Activated T-cell treated with anti-CD3 and anti-CD28 coated beads for 24 hours (primary cell): Measurements from ENCODE around the gene PRC1.

ENCODE experiments used
- DNase-seq: peaks from one replicate; pipeline ENCODE4 v3.0.0-alpha.2; 2020; ENCODE audit warnings: low read depth

Gene PRC1

DNA sequence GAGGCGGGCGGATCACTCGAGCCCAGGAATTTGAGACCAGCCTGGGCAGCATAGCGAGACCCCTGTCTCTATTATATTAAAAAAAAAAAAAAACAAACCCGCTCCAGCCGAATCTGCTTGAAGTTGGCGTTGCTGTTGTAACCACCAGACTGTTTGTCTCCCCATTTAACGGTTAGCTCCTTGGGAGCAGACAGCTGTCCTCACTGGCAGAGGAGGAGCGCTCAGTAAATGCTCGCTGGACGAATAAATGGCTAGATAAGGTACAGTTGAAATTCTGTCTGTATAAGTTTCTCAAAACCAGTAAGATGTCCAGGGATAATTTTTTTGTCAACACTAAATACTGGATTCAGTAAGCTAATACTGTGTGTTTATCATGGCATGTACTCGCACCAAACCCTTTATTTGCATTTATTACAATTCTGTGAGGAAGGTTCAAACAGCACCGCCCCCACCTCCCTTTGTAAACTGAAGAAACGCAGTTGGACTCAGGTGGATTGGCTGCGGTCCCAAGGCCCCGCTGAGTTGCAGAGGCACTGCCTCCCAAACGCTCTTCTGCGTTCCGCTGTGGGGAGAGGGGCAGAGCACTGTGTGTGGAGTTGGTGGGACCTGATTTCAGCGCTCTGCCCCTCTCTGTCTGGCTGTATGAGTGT, 38.6 kb downstream of the PRC1 start:
- DNase-seq: no peak

DNA sequence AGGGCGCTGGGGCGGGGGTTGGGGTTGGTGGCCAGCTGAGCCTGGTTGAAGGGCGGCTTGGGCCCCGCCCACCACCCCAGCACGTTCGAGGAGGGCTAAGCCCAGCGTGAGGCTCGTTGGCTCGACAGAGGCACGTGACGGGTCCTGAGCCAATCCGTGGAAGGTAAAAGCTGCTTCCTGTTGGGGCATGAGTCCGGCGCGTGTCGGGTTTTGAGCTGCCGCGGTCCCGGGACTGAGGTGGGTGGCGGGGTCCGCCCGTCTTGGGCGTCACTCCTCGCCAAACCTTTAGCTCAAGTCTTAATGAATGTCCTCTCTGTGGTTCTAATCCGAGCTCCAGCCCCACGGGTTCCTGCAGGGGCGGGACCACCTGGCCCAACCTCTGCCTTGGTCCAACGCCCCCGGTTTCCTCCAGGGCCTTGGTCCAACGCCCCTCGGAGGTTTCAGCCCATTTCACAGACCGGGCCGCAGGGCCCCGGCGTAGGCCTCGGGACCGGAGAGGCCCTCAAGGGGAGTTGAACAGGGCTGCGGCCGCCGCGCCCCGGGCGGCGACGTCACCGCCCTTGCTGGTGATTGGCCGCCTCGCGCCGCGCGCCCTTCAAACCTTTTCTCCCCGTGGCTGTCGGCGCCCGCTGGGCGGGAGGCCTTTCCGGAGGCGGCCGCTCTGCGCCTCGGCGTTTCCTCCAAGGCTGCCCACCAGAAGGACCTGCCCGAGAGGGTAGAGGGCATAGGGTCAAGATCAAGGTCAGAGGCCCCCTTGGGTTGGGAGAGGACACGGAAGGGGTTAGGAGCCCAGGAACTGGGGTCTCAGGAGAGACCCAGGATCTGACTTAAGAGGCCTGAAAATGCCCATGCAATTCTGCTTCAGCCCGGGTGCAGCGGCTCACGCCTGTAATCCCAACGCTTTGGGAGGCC, 39.4 kb downstream of the PRC1 start, which contains the start of gene RCCD1:
RCCD1 (plus strand) TSS at position 173 of the 912 bp plus-strand sequence. CDS start 1,851 bp downstream, outside the sequence.
- DNase-seq: peak; percentile 86

GRCh38 chr15:90953947-90954711, 40.2 kb downstream of the PRC1 start:
- no peak for DNase-seq

- no peak for DNase-seq
These were observed 41.2 kb downstream of the PRC1 start for GRCh38 chr15:90952901-90953677.

DNA sequence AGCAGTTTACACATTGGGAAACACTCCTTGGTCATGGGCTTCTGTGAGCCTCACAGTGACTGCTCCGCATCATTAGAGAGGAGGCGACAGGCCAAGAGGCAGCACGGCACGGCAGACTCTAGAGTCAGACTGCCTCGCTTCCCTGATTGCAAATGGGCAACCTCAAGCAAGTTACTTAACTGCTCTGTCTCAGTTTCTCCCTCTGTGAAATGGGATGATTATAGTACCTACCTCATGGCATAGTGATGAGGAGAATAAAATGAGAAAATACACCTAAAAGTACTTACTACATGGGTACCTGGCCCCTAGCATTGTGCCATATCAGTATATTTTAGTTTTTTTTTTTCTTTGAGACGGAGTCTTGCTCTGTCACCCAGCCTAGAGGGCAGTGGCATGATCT, 43.7 kb downstream of the PRC1 start:
- no peak for DNase-seq

- DNase-seq: no peak
These were observed 44.2 kb downstream of the PRC1 start for GRCh38 chr15:90949979-90950675.

DNA sequence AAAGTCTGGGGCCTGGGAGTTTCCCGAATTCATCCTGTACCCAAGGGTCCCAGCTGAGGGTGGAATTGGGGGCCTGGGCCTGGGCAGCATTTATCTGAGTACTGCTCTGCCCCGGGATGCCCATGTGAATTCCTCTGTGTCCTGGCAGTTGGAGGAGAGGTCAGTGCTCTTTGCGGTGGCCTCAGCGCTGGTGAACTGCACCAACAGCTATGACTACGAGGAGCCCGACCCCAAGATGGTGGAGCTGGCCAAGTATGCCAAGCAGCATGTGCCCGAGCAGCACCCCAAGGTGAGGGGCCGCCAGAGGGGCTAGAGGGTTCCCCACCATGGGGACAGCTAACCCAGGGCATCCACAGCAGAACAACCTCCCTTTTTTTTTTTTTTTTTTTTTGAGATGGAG, 45.8 kb downstream of the PRC1 start:
- DNase-seq: no peak

DNA sequence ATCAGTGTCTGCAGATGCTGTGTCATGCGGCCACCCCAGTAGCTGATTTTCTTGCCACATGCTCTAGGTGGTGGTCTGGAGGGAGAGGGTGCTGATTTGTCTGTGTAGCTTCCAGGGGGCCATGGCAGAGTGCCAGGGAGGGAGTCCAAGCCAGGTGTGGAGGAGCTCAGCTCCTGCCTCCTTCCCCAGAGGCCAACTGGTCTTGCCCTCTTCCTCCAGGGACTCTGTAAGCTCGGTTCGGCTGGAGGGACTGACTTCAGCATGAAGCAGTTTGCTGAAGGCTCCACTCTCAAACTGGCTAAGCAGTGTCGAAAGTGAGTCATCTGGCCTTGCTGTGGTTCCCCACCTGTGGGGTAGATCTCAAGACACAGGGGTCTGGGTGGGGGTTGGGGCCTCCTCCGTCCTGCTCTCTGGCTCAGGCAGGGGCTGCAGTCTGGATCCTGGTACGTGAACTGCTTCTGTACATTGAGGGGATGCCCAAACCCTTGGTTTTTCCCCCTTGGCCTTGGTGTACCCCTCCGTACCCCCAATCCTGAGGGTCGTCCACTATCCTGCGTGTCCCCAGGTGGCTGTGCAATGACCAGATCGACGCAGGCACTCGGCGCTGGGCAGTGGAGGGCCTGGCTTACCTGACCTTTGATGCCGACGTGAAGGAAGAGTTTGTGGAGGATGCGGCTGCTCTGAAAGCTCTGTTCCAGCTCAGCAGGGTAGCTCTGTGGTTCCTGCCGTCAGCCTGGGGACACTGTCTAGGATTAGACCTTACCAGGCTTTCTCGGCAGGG, 46.6 kb downstream of the PRC1 start:
- DNase-seq: no peak

- no peak for DNase-seq
These were observed 47.3 kb downstream of the PRC1 start for GRCh38 chr15:90946941-90947576.

GRCh38 chr15:90946538-90946937, 47.8 kb downstream of the PRC1 start:
- DNase-seq: no peak

DNA sequence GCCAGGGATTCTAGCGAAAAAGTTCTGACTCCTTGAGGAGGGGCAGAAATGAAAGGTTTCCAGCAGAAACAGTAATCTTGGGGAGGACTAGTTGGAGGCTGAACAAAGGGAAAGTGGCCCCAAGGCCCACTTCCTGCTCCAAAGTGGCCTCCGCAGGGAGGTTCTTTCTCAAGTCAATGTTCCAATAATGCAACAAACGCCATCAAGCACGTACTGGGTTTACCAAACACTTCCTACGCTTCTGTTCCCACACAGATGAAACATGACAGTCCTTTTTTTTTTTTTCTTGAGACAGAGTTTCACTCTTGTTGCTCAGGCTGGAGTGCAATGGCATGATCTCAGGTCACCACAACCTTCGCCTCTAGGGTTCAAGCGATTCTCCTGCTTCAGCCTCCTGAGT, 49.2 kb downstream of the PRC1 start:
- no peak for DNase-seq

DNA sequence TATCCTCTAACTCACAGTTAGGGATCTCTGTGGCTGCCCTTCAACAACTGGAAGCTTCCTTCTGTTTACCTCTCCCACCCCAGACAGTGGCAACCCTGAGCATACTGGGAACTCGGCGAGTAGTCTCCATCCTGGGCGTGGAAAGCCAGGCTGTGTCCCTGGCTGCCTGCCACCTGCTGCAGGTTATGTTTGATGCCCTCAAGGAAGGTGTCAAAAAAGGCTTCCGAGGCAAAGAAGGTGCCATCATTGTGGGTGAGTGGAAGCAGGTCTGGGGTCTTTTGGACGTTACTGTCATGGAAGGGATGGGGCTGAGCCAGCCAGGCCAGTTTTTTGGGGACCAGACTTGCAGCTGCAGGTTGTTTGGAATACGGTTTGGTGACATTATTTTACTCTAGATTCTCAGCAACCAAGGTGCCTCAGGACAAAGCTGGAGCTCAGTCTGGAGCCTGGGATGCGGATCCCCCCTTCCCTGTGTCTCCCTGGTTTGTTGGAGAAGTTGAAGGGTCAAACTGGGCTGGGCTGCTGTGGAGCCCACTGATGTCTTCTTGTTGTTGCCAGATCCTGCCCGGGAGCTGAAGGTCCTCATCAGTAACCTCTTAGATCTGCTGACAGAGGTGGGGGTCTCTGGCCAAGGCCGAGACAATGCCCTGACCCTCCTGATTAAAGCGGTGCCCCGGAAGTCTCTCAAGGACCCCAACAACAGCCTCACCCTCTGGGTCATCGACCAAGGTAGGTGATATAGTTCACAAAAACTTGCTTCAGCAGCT, 51.8 kb downstream of the PRC1 start:
- DNase-seq: no peak

GRCh38 chr15:90941038-90941437, 53.3 kb downstream of the PRC1 start:
- DNase-seq: no peak

DNA sequence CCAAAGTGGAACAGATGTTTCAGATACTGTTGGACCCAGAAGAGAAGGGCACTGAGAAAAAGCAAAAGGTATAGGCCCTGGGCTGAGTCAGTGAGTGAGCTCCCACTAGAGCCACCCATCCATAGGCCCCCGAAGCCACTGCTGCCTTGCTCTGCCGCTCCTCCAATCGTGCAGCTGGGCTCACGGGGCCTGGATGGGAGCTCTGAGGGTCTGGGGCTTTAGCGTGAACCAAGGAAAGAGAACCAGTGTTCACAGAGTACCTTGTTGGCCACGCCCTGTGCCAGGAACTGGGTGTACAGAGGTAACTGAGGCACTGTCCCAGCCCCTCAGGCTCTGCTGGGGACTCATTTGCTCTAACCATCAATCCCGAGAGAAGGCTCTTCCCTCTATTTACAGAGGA, 54.6 kb downstream of the PRC1 start:
- no peak for DNase-seq

DNA sequence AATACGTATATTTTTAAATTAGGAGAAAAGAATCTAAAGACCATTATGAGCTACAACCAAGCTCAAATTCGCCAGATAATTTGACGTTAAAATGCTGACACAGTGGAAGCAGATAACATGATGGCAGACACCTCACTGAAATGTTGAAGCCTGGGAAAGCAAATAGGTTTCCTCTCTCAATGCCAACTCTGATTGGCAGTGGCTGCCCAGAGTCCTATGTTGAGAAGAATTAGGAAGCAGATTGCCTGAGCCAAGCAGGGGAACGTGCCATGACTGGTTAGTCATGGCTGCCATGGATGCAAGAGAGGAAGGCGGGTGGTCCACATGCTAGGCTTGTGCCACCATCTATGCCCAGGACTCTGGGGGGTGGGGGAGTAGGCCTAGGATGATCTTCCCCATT, 56.1 kb downstream of the PRC1 start:
- DNase-seq: no peak

DNA sequence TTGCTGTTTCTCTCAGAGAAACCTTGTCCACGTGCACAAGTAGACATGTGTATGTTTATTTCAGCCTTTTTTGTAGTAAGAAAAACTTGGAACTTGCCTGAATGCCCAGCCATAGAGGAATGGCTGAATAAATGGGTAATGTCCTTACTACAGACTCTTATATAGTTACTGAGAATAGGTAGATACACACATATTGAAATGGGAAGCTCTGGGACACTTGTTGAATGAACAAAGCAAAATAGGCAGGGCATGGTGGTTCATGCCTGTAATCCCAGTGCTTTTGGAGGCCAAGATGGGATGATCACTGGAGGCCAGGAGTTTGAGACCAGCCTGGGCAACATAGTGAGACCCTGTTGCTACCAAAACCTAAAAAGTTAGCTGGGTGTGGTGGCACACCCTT, 57.5 kb downstream of the PRC1 start:
- DNase-seq: no peak

DNA sequence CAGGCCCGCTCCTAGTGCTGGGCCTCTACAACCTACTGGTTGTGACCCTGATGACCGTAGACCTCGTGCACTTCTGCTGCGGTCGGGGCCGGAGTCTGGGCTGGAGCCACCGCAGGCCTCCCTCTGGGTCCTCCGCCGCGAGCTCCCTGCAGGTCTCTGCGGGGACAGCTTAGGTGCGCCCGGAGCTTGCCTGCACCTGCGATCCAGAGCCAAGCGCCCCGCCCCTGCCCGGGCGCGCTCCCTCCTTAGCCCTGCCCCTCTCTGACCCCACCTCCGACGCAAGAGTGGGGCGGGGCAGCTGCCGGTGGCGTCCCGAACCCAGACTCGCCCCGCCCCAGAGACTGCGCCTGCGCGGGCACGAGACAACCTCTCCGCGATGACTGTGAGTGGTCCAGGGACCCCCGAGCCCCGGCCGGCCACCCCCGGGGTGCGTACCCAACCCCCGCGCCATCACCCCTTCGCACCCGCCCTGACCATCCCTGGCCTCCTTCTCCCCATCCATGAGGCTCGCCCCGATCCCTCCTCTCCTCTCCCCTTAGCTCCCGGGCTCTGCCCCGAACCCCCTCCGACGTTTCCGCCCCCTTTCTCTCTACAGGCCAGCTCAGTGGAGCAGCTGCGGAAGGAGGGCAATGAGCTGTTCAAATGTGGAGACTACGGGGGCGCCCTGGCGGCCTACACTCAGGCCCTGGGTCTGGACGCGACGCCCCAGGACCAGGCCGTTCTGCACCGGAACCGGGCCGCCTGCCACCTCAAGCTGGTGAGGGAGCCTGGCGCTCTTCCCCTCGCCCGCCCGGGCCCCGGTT, 59.2 kb downstream of the PRC1 start, which contains the start of gene UNC45A:
UNC45A (plus strand) TSS at position 337 of the 803 bp plus-strand sequence; CDS start at position 377, 40 bp downstream.
- DNase-seq: peak; percentile 94
